HG03469 (cell line): ENCODE measurements around the gene CYSLTR2.
"Not testable (repeated sequence)": the region's sequence is repeated elsewhere in the genome, so short reads cannot be mapped to it uniquely, and the experiment has no call there.

Experiments
- ATAC-seq: cut with Tn5 transposase; IDR thresholded peaks from one replicate; pipeline ENCODE4 v1.9.1; 2021; ENCODE audit warnings: mild to moderate bottlenecking, moderate library complexity, moderate number of reproducible peaks; ENCODE audit not compliant: unreplicated experiment

CYSLTR2 gene

DNA sequence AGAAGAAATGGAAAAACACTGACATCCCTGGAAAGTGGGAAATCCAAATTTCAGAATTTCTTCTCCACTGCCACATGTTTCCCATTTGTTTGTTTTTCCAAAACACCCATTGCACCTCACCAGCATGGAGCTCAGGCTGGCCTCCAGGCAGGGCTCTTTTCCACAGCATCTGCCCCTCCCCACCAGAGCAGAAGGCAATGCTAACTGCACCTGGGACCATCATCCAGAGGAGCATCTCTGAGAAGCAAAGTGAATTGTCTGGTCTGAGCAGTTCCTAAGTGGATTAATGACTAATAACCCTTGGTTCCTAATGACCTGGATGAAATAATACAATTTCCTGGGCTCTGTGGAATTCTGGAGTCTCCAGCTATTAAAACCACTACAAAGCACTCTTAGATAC lies 8.8 kb upstream of the CYSLTR2 start:
- no peak for ATAC-seq

DNA sequence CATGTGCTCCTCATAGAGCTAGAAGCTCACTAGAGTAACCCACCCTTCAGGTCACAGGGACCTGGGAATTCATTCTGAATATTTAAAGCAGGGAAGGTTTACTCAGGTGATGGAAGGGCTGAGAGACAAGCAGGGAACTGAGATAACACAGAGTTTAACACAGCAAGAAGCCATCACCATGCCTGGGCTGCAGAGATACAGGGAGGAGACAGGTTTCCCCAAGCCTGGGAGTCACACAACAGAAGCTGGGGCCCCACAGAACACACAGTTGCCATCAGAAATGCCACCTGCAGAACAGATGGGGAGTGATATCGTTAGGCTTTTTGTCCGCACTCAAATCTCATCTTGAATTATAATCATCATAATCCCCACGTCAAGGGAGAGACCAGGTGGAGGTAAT lies 7.9 kb upstream of the CYSLTR2 start:
- ATAC-seq, result no peak

DNA sequence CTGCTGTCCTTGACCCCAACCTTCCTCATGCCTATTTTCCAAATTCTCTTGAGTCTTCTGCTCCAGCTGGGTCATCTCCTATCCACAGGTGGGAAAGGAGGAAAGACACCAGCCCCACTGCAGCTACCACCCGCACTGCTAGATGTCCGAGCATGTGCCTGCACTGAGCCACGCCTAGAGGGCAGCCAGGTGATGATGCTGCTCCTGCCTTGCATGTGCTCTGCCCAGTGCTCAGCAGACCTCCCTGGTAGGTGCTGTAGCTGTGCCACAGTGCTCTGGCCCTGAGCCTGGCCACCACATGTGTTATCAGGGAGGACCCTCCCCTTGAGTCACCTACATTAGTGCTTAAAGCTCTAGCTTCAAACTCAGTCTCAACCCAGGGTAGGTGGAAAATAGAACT lies 6.9 kb upstream of the CYSLTR2 start:
- no peak for ATAC-seq

DNA sequence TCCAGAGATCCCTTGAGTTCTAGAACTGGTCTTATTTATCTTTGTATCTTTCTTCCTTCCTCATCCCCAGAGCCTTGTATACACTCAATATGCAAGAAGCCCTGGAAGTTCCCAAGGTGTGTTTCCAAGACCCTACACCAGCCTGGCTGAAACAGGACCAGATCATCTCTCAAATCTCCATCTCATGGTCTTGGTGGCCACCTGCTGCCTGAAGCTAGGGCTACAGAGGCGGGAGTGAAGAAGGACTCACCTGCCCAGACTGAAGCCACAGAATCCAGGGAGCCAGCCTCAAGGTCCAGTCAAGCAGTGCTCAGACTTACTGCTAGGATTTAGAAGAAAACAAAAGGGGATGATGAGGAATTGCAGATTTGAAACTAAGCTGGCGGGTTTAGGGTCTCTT lies 6.1 kb upstream of the CYSLTR2 start:
- no peak for ATAC-seq

DNA sequence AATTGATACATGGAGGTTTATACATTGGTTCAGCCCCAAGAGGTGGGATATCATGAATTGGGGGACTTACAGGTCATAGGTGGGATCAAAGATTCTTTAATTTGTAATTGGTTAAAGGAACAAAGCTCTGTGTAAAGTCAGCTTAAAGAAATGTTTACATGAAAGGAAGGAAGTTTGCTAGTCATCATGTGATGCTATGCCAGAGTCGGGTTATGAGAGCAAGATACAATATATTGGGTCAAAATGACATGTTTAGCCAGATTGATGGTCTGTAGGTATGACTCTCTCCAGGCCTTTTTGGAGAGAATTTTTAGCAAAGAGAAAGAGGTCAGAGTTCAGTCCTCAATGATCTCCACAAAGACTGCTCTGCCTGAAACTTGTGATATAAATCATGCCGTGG lies 5.3 kb upstream of the CYSLTR2 start:
- ATAC-seq, result no peak

DNA sequence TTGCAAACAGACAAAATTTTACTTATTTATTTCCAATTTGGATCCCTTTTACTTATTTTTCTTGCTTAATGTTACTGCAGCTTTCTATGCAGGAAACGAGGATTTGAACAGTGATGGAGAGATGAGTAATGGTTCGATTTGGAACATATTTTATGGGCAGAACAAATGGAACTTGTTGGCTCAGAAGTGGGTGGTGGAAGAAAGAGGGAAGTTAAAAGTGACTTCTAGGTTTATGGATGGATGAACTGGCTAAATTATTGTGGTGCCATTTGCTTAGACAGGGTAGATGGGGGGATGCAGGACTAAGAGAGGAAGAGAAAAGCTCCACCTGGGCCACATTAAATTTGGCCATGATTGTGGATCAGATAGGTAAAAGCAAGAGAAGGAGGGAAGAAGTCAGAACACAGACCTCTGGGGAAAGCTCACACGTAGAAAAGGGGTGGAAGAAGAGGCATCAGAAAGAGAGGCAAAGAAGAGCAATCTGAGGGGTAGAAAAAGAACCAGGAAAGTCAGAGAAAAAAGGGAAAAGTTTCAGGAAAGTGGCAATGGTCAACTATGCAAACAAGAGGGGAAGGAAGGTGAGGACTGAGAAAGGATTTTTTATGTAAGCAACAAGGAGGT lies 768 bp upstream of the CYSLTR2 start:
- ATAC-seq, result no peak

DNA sequence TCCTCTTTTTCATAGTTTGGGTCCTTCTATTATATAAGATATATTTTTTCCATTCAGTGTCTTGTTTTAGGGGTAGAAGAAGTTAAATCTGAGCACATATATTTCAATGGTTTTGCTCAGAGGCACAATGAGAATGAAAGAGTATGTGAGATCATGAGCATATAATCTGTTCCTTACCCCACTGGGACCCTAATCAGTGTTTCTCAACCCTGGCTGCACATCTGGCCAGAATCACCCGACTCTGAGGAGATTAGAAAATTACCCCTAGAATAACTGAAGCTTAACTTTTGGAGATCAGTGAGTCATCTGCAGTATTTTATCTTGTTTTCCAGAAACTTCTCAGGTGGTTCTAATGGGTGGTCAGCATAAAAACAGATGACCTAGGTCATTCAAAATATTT lies 782 bp downstream of the CYSLTR2 start:
- ATAC-seq, result no peak

DNA sequence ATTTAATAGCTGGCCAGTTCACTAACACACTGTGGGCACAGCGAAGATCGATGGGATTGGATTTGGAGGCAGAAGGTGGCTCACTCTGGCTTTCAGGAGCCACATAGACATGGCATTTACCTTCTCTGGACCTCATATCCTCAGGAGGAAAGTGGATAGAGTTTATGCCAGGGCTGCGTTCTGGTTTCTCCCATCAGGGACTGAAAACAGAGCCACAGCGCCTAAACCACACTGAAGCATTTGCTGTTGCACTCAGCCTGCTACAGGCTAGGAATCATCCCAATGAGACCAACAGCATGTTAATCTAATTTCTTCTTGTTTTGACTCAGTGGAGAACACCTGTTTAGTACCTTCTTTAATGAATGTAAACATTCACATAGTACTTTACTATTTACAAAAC lies 1.6 kb downstream of the CYSLTR2 start:
- no peak for ATAC-seq

DNA sequence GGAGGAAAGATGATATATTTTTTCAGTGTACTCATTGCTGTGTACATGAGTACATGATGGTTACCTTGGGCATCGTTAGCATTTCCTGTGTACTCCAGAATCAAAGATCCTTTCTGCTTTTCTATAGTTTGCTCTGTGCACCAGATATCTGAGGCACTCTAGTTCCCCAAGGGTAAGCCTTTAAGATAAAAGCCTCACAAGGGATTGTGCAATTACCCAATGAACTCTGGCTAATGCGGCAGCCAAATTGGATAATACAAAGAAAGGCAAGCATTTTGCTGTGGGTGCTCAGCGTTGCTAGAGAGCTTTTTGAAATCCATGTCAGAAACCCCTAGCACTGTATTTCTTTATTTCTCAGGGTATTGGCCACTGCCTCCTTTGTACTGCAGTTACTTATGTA lies 2.9 kb downstream of the CYSLTR2 start:
- no peak for ATAC-seq

DNA sequence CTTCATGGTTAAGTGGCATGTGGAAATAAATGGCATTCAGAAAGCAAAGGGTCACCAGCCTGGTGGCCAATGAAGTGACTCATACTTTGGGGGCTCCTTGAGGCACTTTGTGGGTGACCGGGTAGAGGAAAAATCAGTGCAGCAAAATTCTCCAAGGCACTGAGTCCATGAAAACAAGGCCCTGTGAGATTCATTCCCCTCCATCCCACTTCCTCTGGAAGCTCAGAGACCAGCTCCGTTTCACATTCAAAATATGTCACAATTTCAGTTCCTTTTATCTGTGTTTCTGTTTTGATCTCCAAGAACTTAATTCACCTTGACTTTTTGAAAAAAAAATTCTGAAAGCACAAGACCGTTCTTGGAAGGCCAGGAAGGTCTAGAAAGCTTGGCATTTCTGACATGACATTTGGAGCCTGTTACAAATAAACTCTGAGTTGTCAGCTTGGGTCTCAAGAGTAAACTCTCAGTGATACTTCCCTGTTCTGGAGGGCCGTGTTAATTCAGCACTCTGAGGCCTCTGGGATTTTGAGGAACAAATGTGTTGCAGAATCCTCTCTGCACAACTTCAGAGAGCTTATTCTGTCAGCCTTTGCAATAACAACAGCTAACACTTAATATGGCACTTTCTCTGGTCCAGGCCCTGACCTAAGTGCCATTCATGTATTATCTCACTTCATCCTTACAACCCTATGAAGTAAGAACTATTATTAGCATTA lies 6.8 kb downstream of the CYSLTR2 start:
- ATAC-seq, result no peak

DNA sequence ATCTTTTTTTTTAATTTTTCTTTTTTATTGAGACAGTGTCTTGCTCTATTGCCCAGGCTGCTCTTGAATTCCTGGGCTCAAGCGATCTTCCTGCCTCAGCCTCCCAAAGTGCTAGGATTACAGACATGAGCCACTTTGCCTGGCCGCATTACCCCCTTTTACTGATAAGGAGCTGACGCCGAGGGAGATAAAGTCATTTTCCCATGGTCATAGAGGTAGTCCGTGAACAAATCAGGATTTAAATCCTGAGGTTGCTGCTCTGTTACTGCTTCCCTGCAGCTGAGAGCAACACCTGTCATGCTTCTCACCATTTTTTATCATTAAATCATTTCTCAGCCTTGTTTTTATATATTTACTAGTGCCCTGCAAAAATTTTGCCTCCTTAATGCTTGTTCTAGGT lies 7.4 kb downstream of the CYSLTR2 start:
- no peak for ATAC-seq

DNA sequence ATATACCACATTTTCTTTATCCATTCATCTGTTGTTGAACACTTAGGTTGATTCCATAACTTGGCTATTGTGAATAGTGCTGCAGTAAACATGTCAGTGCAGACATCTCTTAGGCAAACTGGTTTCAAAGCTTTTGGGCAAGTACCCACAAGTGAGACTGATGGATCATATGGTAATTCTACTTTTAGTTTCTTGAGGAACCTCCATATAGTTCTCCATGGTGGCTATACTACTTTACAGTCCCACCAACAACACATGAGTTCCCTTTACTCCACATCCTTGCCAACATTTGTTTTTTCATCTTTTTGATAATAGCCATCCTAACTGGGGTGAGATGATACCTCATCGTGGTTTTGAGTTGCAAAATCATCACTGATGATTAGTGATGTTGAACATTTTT lies 8.5 kb downstream of the CYSLTR2 start:
- ATAC-seq, result no peak

DNA sequence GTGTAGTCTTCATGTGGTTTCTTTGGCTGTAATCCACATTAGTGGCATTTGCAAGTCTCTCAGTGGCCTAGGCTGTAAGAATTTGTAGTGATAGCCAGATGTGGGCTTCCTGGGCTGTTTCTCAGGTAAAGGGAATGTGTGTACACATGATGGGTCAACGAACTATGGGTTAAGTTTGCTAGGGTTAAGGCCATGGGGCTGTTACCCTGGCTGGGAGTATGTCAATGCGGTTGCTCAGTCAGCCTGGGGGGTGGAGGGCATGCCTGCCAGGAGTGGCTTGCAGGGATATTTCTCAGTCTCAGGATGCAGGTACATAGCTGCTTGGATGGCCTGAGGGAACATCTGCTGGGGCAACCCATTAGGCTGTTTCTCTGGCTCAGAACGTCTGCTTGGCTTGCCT lies 13.4 kb downstream of the CYSLTR2 start:
- ATAC-seq, result no peak

DNA sequence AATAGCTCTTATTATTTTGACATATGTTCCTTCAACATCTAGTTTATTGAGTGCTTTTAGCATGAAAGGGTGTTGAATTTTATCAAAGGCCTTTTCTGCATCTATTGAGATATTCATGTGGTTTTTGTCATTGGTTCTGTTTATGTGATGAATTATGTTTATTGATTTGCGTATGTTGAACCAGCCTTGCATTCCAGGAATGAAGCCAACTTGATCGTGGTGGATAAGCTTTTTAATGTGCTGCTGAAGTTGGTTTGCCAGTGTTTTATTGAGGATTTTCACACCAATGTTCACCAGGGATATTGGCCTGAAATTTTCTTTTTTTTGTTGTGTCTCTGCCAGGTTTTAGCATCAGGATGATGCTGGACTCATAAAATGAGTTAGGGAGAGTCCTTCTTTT lies 17.7 kb downstream of the CYSLTR2 start:
- not testable (repeated sequence) for ATAC-seq

DNA sequence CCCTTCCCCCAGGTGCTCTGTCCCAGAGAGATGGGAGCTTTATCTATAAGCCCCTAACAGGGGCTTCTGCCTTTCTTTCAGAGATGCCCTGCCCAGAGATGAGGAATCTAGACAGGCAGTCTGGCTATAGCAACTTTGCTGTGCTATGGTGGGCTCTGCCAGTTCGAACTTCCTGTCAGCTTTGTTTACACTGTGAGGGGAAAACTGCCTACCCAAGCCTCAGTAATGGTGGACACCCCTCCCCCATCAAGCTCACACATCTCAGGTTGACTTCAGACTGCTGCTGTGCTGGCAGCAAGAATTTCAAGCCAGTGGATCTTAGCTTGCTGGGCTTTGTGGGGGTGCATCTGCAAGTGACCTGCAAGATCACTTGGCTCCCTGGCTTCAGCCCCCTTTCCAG lies 21.5 kb downstream of the CYSLTR2 start:
- ATAC-seq, result no peak

DNA sequence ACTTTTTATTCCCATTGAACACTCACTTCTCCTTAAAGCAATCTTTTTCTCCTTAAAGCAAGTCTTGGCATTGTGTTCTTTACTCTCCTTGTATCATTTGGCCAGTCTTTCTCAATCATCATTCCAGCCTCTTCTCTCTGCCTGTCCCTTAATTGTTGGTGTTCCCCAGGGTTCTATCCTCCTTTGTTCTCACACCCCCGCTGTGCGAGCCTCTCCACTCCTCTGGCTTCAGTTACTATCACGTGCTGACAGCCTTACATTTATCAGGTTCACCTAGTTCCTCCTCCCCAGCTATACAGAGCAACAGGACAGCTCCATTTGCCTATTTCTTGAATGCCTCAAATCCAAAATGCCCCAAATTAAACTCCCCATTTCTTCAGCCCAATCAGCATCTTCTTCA lies 24.6 kb downstream of the CYSLTR2 start:
- no peak for ATAC-seq

DNA sequence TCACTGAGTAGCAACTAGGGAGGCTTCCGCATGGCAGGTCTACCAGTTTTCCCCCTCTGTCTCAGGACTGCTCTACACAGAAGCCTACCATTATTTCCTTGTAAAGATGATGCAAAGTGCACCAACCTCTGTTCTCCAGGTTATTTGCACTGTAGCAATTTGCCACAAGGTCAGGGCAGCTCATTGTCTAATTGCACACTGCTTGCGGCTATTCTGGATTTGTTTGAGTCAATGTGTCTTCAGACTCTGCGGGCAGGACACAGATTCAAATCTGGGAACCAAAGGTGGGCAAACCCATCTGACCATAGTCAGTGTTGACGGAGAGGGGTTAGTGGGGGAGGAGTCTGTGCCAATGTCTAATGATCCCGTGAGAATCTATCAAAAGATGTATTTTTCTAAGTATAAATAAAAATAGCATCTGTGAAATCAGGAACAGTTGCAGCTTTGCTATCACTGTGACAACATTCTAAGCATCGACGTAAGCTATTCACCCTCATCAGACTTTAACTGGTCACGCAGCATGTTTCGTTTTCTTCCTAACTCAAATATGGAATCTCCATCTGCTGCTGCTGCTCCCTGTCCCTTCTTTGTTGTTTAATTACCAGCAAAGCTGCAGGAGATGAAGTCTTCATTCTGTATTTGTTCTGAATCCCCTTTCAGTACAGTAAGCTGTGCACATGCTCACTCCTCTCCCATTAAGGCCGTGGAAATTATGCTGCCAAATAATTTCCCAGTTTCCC lies 26.4 kb downstream of the CYSLTR2 start:
- ATAC-seq, result no peak

DNA sequence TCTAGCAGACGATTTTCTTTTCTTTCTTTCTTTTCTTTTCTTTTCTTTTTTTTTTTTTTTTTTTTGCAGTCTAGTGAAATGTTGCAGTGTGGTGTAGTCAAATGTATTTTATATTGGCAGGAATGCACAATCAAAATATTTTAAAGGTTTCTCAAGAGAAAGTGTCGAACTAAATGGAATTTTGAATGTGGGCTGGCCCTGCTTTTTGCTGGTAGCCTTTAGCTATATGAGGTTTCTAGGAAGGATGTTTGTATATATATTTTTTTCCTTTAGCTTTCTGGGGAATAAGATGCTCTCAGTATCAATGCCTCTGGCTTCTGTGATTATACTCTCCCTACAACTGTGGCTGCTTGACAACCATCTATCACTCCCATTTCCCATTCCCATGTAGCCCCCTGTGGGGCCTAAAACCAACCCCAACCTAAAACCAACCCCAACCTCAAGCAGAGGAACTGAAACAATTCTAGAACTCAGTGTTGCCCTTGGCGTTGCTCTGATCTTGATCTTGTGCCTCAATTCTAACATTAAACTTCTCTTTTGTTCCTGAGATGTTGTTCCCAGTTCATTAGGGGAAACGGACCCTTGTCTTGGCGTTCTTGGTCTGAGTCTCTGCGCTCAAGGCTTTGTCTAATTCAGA lies 27.1 kb downstream of the CYSLTR2 start:
- no peak for ATAC-seq

DNA sequence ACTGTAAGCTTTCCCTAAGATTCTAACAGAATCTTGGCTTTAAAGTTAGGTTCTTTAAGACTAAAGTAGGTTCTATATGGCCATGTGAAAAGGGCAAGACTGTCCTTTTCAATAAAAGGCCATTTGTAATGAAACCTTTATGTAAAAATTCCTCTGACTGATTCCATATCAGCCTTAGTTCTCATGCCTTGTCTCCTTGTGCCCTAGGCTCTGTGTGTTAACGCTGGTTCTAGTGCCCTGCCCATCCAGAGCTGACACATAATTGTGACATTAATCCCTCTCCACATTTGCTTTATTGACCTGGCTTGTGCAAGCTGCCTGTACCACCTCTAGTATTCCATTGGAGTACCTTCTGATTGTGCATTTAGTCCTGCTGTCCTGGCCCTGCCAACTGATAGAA lies 28.2 kb downstream of the CYSLTR2 start:
- no peak for ATAC-seq

DNA sequence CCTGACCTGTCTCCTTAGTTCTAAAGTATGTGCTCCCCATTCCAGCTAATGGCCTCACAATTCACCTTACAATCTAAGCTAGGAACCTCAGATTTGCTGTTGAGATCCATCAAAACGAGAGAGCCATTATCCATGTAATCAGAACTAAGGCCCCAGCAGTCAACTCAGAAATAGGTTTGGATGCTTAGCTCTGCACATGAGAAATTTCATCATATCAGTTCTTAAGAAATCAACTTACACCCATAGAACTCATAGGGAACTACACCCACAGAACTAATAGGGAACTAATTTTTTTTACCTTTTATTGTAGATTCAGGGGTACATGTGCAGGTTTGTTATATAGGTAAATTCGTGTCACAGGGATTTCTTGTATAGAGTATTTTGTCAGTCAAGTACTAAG lies 28.7 kb downstream of the CYSLTR2 start:
- no peak for ATAC-seq

DNA sequence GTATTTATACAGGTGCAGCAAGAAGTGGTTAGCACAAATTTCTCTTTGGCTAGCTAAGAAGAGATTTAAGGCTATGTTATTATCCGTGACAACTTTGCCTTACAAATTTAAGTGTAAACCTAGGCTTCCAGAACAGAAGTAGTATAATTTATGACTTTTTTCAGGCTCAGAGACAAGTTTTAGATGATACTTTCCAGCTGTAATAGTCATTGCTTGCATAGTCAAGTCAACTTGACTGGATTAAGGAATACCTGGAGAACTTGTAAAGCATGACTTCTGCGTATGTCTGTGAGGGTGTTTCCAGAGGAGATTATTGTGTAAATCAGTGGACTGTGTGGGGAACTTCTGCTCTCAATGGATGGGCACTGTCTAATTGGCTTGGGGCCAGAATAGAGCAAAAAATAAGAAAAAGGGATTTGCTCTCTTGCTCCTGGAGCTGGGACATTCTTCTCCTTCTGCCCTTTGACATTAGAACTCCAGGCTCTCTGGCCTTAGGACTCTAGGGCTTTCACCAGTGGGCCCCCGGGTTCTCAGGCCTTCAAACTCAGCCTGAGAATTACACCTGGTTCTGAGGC lies 33.0 kb downstream of the CYSLTR2 start:
- no peak for ATAC-seq
